K562 (cell line): ENCODE results near the gene CCNO.

Experiments
- MYC ChIP-seq, 2 experiments: fragments of 250-450 bp in 1 of 2; sonication (Bioruptor Pico) in 1 of 2; IDR thresholded peaks; 2 replicates each; pipeline versions ENCODE4 v1.5.1 to v1.6.1; 2012 to 2021; ENCODE audit warnings: low read depth in 2 of 2, borderline replicate concordance in 1 of 2, improper control_type of control experiment in 1 of 2, low read length in 1 of 2, mild to moderate bottlenecking in 1 of 2, moderate library complexity in 1 of 2
- TF ChIP-seq, protein P1 (sequence below): fragments of 250-450 bp; sonication (Bioruptor Pico); IDR thresholded peaks from 2 replicates; pipeline ENCODE4 v1.5.0; 2021

DNA sequence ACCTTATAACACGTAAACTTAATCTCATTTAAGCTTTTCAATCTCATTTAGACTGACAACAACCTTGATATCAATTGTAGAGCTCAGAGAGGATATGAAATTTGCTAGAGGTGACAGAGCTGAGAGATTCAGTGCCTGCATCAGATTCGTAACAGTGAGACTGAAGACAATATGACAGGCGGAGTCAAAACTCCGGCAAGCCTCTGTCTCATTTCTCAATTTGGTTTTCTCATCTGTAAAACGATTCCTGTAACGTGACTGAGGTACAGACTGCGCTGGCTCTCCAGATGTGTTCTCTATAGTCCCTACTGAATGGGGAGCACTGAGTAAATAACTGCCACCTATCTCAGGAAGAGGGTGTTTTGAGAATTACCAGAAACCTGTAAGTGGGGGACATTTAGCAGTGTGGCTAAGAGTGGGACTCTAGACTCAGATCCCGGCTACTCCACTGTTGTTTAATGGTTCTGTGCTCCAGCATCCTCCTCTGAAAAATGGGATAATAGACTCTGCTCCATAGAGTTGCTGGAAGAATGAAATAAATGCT lies 3.2 kb downstream of the CCNO start:
- TF ChIP-seq, protein P1, sequence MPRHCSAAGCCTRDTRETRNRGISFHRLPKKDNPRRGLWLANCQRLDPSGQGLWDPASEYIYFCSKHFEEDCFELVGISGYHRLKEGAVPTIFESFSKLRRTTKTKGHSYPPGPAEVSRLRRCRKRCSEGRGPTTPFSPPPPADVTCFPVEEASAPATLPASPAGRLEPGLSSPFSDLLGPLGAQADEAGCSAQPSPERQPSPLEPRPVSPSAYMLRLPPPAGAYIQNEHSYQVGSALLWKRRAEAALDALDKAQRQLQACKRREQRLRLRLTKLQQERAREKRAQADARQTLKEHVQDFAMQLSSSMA (CRISPR knock-in tag): no peak
- no peak for TF ChIP-seq MYC (IDR thresholded peaks at IDR 0.05; ENCODE audit: low read depth, low read length)
- TF ChIP-seq MYC (CRISPR knock-in tag; IDR thresholded peaks at IDR 0.05; ENCODE audit: borderline replicate concordance, low read depth): no peak
